Stimulated activated naive B cell treated with anti-CD40 and anti-IgM and Interleukin-4, amounts not matched to agents 10 μg/mL and 1 μg/mL and 100 μg/mL, for 72 hours (primary cell): ENCODE measurements around the gene CLMP.

ENCODE experiments used
- ATAC-seq, 2 donors: fragments of 150-1000 bp; cut with Tn5 transposase; replicated peaks; 2 replicates each; pipeline ENCODE4 v1.10.0; 2021; ENCODE audit warnings: moderate library complexity in 1 of 2
- DNase-seq: peaks from one replicate; pipeline ENCODE4 v3.0.0; 2021
- H3K27ac Mint-ChIP-seq: one replicate; pipeline ENCODE4 v1.8.0; 2022; ENCODE audit warnings: mild to moderate bottlenecking, mixed read lengths
- H3K27me3 Mint-ChIP-seq, 2 donors: one replicate each; pipeline ENCODE4 v1.8.0; 2022; ENCODE audit warnings: mixed read lengths in 2 of 2
- H3K36me3 Mint-ChIP-seq, 2 donors: one replicate each; pipeline ENCODE4 v1.8.0; 2022; ENCODE audit warnings: mixed read lengths in 2 of 2, mild to moderate bottlenecking in 1 of 2
- H3K4me1 Mint-ChIP-seq, 2 donors: one replicate each; pipeline ENCODE4 v1.8.0; 2022; ENCODE audit warnings: mixed read lengths in 2 of 2, mild to moderate bottlenecking in 1 of 2
- H3K4me3 Mint-ChIP-seq, 2 donors: one replicate each; pipeline ENCODE4 v1.8.0; 2022; ENCODE audit warnings: mild to moderate bottlenecking in 2 of 2, mixed read lengths in 2 of 2, moderate library complexity in 1 of 2
- H3K9me3 Mint-ChIP-seq, 2 donors: one replicate each; pipeline ENCODE4 v1.8.0; 2022; ENCODE audit warnings: mixed read lengths in 2 of 2, mild to moderate bottlenecking in 1 of 2

CLMP gene

DNA sequence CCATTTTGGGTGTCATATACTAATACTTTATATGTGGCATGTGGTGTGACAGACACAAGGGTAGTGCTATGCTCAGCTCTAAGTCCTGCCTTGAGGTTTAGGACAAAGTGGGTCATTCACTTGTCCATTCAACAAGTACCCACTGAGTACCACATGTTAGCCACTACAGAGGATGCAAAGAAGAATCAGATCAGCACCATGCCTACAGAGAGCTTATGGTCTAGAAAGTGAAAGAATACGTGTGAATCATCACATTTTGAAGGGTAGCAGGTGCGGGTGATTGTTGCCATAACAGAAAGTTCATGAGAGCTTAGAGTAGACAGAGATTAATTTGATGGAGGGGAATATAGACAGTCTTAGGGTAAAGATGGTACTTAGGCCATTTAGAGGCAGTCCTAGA is 18.3 kb downstream of the CLMP start:
- no peak for DNase-seq
- peaks cover 2 to 4% of the 10 kb centered on the region in 2 donors for H3K9me3 Mint-ChIP-seq
- no peak for ATAC-seq
- H3K27me3 Mint-ChIP-seq: peaks cover 6 to 19% of the 10 kb centered on the region in 2 donors
- H3K27ac Mint-ChIP-seq: no peak overlapping the region
- H3K36me3 Mint-ChIP-seq: peaks cover 0 to 4% of the 10 kb centered on the region in 2 donors
- H3K4me1 Mint-ChIP-seq: no peaks in the 10 kb centered on the region
- H3K4me3 Mint-ChIP-seq: no peak overlapping the region

DNA sequence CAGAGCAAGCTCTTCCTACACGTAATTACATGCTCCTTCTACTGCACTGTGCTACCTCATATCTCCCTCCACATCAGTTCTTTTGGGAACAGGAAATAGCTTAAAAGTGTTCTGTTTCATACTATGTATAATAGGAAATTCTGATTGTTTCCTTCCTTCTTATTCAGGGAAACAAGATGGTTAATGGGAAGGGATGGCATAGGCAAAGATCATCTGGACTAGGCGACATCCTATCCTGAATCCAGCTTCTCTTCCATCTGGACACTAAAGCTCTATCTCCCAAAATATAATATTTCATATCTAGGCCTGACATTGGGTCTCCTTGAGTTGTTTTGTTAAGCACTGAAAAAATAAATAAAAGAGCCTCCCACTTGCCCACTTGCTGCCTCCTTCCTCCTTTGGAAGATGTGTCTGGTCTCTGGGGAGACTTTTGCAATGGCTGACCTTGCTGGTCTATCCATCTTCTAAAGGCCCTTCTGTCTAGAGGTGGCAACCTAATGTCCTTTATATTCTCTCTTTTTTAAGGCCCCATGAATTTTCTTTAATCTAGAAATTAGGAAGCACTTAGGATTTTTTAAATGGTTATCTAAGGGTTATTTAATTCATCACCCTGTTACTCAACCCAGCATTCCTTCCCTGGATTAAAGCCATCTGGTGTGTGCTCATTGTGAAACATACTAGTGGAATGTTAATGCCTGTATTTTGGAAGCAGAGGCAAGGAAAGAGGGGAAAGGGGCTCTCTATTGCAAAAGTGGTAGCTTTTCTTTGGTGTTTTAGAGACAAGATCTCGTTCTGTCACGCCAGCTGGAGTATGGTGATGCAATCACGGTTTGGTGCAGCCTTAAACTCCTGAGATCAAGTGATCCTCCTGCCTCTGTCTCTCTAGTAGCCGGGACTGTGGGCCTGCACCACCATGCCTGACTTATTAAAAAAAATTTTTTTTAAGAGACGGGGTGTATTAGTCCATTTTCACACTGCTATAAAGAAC is 20.6 kb downstream of the CLMP start:
- Mint-ChIP-seq H3K4me1 (no peaks in the 10 kb centered on the region), H3K27me3 (peaks cover 0 to 8% of the 10 kb centered on the region in 2 donors), H3K27ac (no peak overlapping the region), H3K36me3 (no peaks in the 10 kb centered on the region), H3K4me3 (no peak overlapping the region), H3K9me3 (no peaks in the 10 kb centered on the region)
- DNase-seq: no peak
- no peak for ATAC-seq

GRCh38 chr11:123173856-123174186 is 21.2 kb downstream of the CLMP start:
- no peak overlapping the region for H3K27ac Mint-ChIP-seq
- no peaks in the 10 kb centered on the region for H3K4me1 Mint-ChIP-seq
- ATAC-seq (no peak), DNase-seq (no peak)
- H3K36me3 Mint-ChIP-seq: no peaks in the 10 kb centered on the region
- H3K27me3 Mint-ChIP-seq: peaks cover 2 to 5% of the 10 kb centered on the region in 2 donors
- H3K4me3 Mint-ChIP-seq: no peak overlapping the region
- no peaks in the 10 kb centered on the region for H3K9me3 Mint-ChIP-seq

GRCh38 chr11:123173040-123173855 is 21.8 kb downstream of the CLMP start:
- Mint-ChIP-seq H3K36me3 (no peaks in the 10 kb centered on the region), H3K27me3 (peaks cover 8% of the 10 kb centered on the region in 2 donors), H3K4me1 (no peaks in the 10 kb centered on the region), H3K4me3 (no peak overlapping the region), H3K9me3 (no peaks in the 10 kb centered on the region), H3K27ac (no peak overlapping the region)
- no peak for ATAC-seq
- DNase-seq: no peak

GRCh38 chr11:123170929-123171328 is 24.1 kb downstream of the CLMP start:
- ATAC-seq (no peak), DNase-seq (no peak)
- H3K27ac Mint-ChIP-seq: no peak overlapping the region
- H3K27me3 Mint-ChIP-seq: peaks cover 4 to 9% of the 10 kb centered on the region in 2 donors
- H3K4me1 Mint-ChIP-seq: no peaks in the 10 kb centered on the region
- no peaks in the 10 kb centered on the region for H3K36me3 Mint-ChIP-seq
- peaks cover 0 to 2% of the 10 kb centered on the region in 2 donors for H3K9me3 Mint-ChIP-seq
- H3K4me3 Mint-ChIP-seq: no peak overlapping the region

DNA sequence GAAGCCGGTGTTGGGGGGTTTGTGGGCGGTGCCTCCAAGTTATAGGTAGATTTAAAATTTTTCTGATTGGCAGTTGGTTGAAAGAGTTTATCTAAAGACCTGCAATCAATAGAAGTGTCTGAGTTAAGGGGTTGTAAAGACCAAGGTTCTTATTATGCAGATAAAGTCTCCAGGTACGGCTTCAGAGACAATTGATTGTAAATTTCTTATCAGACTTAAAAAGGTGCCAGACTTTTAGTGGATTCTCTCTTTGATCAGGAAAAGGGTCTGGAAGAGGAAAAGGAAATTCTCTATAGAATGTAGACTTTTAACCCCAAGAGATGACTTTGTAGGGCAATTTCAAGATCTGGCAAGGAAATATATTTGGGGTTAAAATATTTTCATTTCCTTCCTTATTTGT is 25.2 kb downstream of the CLMP start:
- Mint-ChIP-seq H3K4me1 (no peaks in the 10 kb centered on the region), H3K4me3 (no peak overlapping the region), H3K9me3 (peaks cover 0 to 2% of the 10 kb centered on the region in 2 donors), H3K27me3 (peaks cover 4 to 9% of the 10 kb centered on the region in 2 donors), H3K27ac (no peak overlapping the region), H3K36me3 (no peaks in the 10 kb centered on the region)
- DNase-seq: no peak
- no peak for ATAC-seq

- peaks cover 0 to 2% of the 10 kb centered on the region in 2 donors for H3K9me3 Mint-ChIP-seq
- peaks cover 4 to 9% of the 10 kb centered on the region in 2 donors for H3K27me3 Mint-ChIP-seq
- no peak for ATAC-seq
- H3K4me1 Mint-ChIP-seq: no peaks in the 10 kb centered on the region
- no peak for DNase-seq
- H3K4me3 Mint-ChIP-seq: no peak overlapping the region
- no peak overlapping the region for H3K27ac Mint-ChIP-seq
- no peaks in the 10 kb centered on the region for H3K36me3 Mint-ChIP-seq
Measured at GRCh38 chr11:123168955-123169484, 26.0 kb downstream of the CLMP start.

DNA sequence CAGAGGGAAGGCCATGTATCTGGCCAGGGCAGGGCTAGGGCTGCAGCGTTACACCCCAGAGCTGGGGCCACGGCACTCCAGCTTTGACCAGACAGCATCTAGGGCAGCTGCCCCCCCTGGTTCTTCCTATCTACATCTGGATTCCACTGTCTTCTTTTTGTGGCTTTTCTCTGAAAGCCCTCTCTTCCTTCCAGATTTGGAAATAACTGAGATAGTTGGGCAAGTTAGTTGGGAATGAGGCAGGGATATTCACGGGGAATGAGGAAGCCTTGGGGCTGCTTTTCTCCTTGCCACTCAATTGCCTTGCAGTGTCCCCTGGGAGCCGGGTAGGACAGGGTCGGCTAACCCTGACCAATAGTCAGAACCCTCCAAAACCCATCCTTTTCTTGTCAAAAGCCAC is 26.8 kb downstream of the CLMP start:
- Mint-ChIP-seq H3K36me3 (no peaks in the 10 kb centered on the region), H3K4me1 (no peaks in the 10 kb centered on the region), H3K4me3 (no peak overlapping the region), H3K9me3 (peaks cover 0 to 2% of the 10 kb centered on the region in 2 donors), H3K27ac (no peak overlapping the region), H3K27me3 (peaks cover 4 to 9% of the 10 kb centered on the region in 2 donors)
- no peak for DNase-seq
- no peak for ATAC-seq

GRCh38 chr11:123166071-123166559 is 28.9 kb downstream of the CLMP start:
- Mint-ChIP-seq H3K27ac (no peak overlapping the region), H3K4me3 (no peak overlapping the region), H3K27me3 (peaks cover 4 to 9% of the 10 kb centered on the region in 2 donors), H3K4me1 (no peaks in the 10 kb centered on the region), H3K9me3 (peaks cover 0 to 2% of the 10 kb centered on the region in 2 donors), H3K36me3 (no peaks in the 10 kb centered on the region)
- no peak for ATAC-seq
- DNase-seq: no peak

DNA sequence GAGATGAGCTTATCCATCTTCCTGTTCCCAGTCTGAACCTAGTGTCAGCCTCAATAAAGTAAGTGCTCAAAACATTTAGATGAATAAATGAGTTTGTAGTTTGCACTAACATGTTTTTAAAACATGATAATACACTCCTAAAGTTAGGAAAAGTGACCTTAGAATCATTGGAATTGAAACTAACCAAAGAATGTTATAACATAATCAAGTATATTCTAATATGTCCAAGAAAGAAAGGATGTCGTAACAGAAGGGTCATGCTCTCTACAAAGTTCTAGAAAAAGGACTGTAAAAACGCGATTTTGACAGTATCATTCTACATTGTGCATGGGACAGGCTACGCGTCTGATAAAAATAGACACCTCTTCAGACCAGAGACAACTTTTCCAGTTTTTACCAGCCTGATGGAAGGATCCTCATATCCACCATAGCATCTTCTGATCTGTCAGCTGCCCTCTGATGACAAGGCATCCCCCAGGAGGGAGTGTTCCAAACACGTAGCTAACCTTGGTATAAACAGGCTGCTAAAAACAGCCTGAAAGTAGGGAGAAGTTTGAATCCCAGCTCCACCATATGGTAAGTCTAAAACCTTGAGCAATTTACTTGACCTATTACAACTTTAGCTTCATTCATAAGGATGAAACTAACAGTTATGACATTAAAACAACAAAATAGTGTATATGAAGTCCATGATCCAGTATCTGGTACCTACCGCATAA is 30.2 kb downstream of the CLMP start:
- H3K4me1 Mint-ChIP-seq: no peaks in the 10 kb centered on the region
- no peak overlapping the region for H3K27ac Mint-ChIP-seq
- H3K9me3 Mint-ChIP-seq: peaks cover 0 to 2% of the 10 kb centered on the region in 2 donors
- H3K4me3 Mint-ChIP-seq: no peak overlapping the region
- DNase-seq (no peak), ATAC-seq (no peak)
- no peaks in the 10 kb centered on the region for H3K36me3 Mint-ChIP-seq
- H3K27me3 Mint-ChIP-seq: peaks cover 4 to 9% of the 10 kb centered on the region in 2 donors

- Mint-ChIP-seq H3K4me3 (no peak overlapping the region), H3K4me1 (no peaks in the 10 kb centered on the region), H3K27me3 (peaks cover under 1 to 11% of the 10 kb centered on the region in 2 donors), H3K36me3 (no peaks in the 10 kb centered on the region), H3K9me3 (peaks cover 0 to 2% of the 10 kb centered on the region in 2 donors), H3K27ac (no peak overlapping the region)
- DNase-seq (no peak), ATAC-seq (no peak)
Measured at GRCh38 chr11:123163621-123164020, 31.4 kb downstream of the CLMP start.

DNA sequence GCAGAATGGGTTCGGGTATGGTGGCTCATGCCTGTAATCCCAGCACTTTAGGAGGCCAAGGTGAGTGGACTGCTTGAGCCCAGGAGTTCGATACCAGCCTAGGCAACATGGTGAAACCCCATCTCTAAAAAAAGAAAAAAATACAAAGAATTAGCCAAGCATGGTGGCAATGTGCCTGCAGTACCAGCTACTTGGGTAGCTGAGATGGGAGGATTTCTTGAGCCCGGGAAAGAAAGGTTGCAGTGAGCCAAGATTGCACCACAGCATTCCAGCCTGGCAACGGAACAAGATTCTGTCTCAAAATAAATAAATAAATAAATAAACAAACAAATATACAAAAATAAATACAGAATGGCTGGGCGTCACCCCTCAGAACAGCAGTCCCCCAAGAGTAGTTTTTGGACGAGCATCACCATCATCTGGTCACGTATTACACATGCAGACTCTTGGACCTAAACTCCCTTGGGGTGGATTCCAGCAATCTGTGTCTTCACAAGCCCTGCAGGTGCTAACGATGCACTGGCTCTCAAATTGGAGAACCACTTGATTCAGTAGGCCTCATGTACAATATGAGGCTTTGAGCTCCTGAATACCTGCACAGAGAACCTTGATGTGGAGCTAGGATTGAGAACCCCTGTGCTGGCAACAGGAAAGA is 33.5 kb downstream of the CLMP start:
- Mint-ChIP-seq H3K9me3 (peaks cover 0 to 2% of the 10 kb centered on the region in 2 donors), H3K36me3 (no peaks in the 10 kb centered on the region), H3K4me3 (no peak overlapping the region)

DNA sequence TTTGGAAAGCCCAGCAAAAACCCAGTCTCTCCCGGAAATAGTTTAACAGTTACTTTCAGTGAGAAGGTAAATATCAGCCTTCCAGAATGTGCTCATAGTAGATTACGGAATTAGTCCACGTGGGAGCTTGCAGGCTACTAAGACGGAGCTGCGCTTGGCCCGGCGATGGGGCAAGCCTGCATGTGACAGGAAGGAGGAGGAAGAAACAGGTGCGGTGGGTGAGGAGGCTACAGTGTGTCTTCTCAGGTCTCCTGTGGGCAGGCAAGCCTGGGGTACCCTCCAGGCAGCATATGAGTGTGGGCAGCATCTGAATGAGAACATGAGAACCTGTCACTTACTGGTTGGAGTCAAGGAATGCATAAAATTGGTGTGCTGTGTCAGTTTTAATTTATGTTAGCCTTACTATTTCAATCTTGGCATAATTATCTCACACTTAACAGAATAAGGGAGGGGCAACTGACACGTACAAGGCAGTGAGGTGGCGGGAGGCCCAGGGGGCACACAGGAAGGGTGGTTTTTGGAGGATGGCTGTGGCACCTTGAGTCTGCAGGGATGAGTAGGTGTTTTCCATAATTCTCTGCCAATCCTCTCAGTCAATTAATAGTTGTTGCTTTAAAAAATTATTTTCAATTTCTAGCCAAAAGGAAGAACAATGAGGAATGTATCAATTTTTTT is 35.7 kb downstream of the CLMP start:
- DNase-seq: no peak
- ATAC-seq: no peak
- H3K27ac Mint-ChIP-seq: no peak overlapping the region
- H3K36me3 Mint-ChIP-seq: no peaks in the 10 kb centered on the region
- H3K9me3 Mint-ChIP-seq: peaks cover 0 to 7% of the 10 kb centered on the region in 2 donors
- no peak overlapping the region for H3K4me3 Mint-ChIP-seq
- H3K4me1 Mint-ChIP-seq: no peaks in the 10 kb centered on the region
- peaks cover 9 to 11% of the 10 kb centered on the region in 2 donors for H3K27me3 Mint-ChIP-seq

More for the DNA sequence above, 33.5 kb downstream of the CLMP start:
- DNase-seq: no peak
- H3K4me1 Mint-ChIP-seq: no peaks in the 10 kb centered on the region
- no peak for ATAC-seq
- H3K27ac Mint-ChIP-seq: no peak overlapping the region
- H3K27me3 Mint-ChIP-seq: peaks cover 0 to 6% of the 10 kb centered on the region in 2 donors
